Ovary (tissue), 3 donors: ENCODE measurements around the gene MGAT5B.

Experiments used
- CTCF ChIP-seq, 3 donors: fragments of 450-650 bp in 2 of 3; fragments of 200-600 bp in 1 of 3; IDR thresholded peaks; one replicate each; pipeline versions ENCODE4 v1.5.1 to v1.8.0; 2016 to 2022; ENCODE audit warnings: antibody characterized with exemption in 3 of 3, mild to moderate bottlenecking in 1 of 3
- EP300 ChIP-seq: sonication (generic); formaldehyde crosslinking; IDR thresholded peaks from one replicate; pipeline ENCODE4 v1.6.1; 2017; ENCODE audit warnings: antibody characterized with exemption
- donor health status: DM: no; HTN: no; CAD: no.

- TF ChIP-seq EP300 (no peak), CTCF (IDR thresholded peaks at IDR 0.05) (no peak)
Observed at GRCh38 chr17:76878568-76878967, 10.4 kb downstream of the MGAT5B start.
